ENCODE data around the gene ATL2. TPM values are rescaled to one million over a fixed set of nuclear protein-coding genes. Genes with fewer than 3 reads are reported as not detected.

ATL2 gene
- total RNA-seq, 4 donors from 2014 or later = 60.1 to 130 (median 108) TPM

GRCh38 chr2:38267270-38267925 is 109.7 kb downstream of the ATL2 start:
- Histone ChIP-seq H3K9me3 (no peaks in the 10 kb centered on the region), H3K27ac (no peak overlapping the region), H3K36me3 (no peaks in the 10 kb centered on the region), H3K4me3 (no peak overlapping the region), H3K27me3 (no peaks in the 10 kb centered on the region), H3K4me1 (no peaks in the 10 kb centered on the region)
- intact Hi-C loops (cut with DNase I; ENCODE audit: low total_unique reads) (no loop called here), in situ Hi-C loops (cut with MboI; ENCODE audit: low sequenced_read_pairs in 4 of 4) (loop anchor here in 1 of 4 donors (25.0 kb wide), 1 partner anchor 880 kb away; no protein-coding TSS in a partner anchor)
- DNase-seq = no peak
- no peak for TF ChIP-seq POLR2A (IDR thresholded peaks at IDR 0.05)
- no peak for TF ChIP-seq CTCF (IDR thresholded peaks at IDR 0.05 in 4 of 5, conservative IDR thresholded peaks at IDR 0.05 in 1 of 5)
- no peak for ATAC-seq

- H3K4me3 ChIP-seq = no peak overlapping the region
- H3K27ac ChIP-seq = peak overlapping the region in 1 of 4 donors; percentile 20
- in situ Hi-C loops (cut with MboI; ENCODE audit: low sequenced_read_pairs in 4 of 4) (loop anchor here in 1 of 4 donors (25.0 kb wide), 1 partner anchor 879 kb away; no protein-coding TSS in a partner anchor), intact Hi-C loops (cut with DNase I; ENCODE audit: low total_unique reads) (no loop called here)
- DNase-seq (no peak), ATAC-seq (no peak)
- no peaks in the 10 kb centered on the region for H3K36me3 ChIP-seq
- H3K9me3 ChIP-seq = no peaks in the 10 kb centered on the region
- TF ChIP-seq POLR2A (IDR thresholded peaks at IDR 0.05) (no peak), CTCF (IDR thresholded peaks at IDR 0.05 in 4 of 5, conservative IDR thresholded peaks at IDR 0.05 in 1 of 5) (no peak)
- H3K4me1 ChIP-seq = no peaks in the 10 kb centered on the region
- no peaks in the 10 kb centered on the region for H3K27me3 ChIP-seq
Observed at GRCh38 chr2:38266382-38267061, 110.6 kb downstream of the ATL2 start.

GRCh38 chr2:38265461-38265860 is 111.6 kb downstream of the ATL2 start:
- H3K9me3 ChIP-seq = no peaks in the 10 kb centered on the region
- no peak for TF ChIP-seq POLR2A (IDR thresholded peaks at IDR 0.05)
- in situ Hi-C loops (cut with MboI; ENCODE audit: low sequenced_read_pairs in 4 of 4) = loop anchor here in 1 of 4 donors (25.0 kb wide), 1 partner anchor 878 kb away; no protein-coding TSS in a partner anchor
- H3K36me3 ChIP-seq = no peaks in the 10 kb centered on the region
- H3K4me1 ChIP-seq = no peaks in the 10 kb centered on the region
- H3K27ac ChIP-seq = peak overlapping the region in 1 of 4 donors; percentile 20
- DNase-seq = no peak
- H3K4me3 ChIP-seq = no peak overlapping the region
- no peaks in the 10 kb centered on the region for H3K27me3 ChIP-seq
- ATAC-seq = no peak
- intact Hi-C loops (cut with DNase I; ENCODE audit: low total_unique reads) = no loop called here

GRCh38 chr2:38264396-38265221 is 112.5 kb downstream of the ATL2 start:
- no peaks in the 10 kb centered on the region for H3K9me3 ChIP-seq
- no peaks in the 10 kb centered on the region for H3K4me1 ChIP-seq
- DNase-seq (no peak), ATAC-seq (no peak)
- in situ Hi-C loops (cut with MboI; ENCODE audit: low sequenced_read_pairs in 4 of 4) = loop anchor here in 1 of 4 donors (25.0 kb wide), 1 partner anchor 877 kb away; no protein-coding TSS in a partner anchor
- H3K36me3 ChIP-seq = no peaks in the 10 kb centered on the region
- H3K4me3 ChIP-seq = no peak overlapping the region
- TF ChIP-seq POLR2A (IDR thresholded peaks at IDR 0.05) = no peak
- TF ChIP-seq CTCF (IDR thresholded peaks at IDR 0.05 in 4 of 5, conservative IDR thresholded peaks at IDR 0.05 in 1 of 5) = no peak
- intact Hi-C loops (cut with DNase I; ENCODE audit: low total_unique reads) = no loop called here
- no peak overlapping the region for H3K27ac ChIP-seq
- H3K27me3 ChIP-seq = no peaks in the 10 kb centered on the region

Measured in gastrocnemius medialis (tissue), 4 donors.